Prostate gland (tissue), 2 donors: ENCODE results near the gene PDIA3.

ENCODE experiments used
- POLR2A ChIP-seq: fragments of 450-650 bp; IDR thresholded peaks from one replicate; pipeline ENCODE4 v1.6.1; 2016; ENCODE audit warnings: antibody characterized with exemption, mild to moderate bottlenecking
- POLR2AphosphoS5 ChIP-seq: sonication (generic); formaldehyde crosslinking; IDR thresholded peaks from one replicate; pipeline ENCODE4 v1.6.1; 2017; ENCODE audit warnings: antibody characterized with exemption
- TF ChIP-seq, protein P1 (sequence below), 4 experiments: fragments of 200-600 bp in 2 of 4; fragments of 450-650 bp in 2 of 4; sonication (generic) in 2 of 4; IDR thresholded peaks; 1 replicate in 3 of 4; 2 replicates in 1 of 4; pipeline ENCODE4 v1.5.1; 2016 to 2019; ENCODE audit warnings: antibody characterized with exemption in 4 of 4, mild to moderate bottlenecking in 2 of 4, moderate library complexity in 2 of 4

DNA sequence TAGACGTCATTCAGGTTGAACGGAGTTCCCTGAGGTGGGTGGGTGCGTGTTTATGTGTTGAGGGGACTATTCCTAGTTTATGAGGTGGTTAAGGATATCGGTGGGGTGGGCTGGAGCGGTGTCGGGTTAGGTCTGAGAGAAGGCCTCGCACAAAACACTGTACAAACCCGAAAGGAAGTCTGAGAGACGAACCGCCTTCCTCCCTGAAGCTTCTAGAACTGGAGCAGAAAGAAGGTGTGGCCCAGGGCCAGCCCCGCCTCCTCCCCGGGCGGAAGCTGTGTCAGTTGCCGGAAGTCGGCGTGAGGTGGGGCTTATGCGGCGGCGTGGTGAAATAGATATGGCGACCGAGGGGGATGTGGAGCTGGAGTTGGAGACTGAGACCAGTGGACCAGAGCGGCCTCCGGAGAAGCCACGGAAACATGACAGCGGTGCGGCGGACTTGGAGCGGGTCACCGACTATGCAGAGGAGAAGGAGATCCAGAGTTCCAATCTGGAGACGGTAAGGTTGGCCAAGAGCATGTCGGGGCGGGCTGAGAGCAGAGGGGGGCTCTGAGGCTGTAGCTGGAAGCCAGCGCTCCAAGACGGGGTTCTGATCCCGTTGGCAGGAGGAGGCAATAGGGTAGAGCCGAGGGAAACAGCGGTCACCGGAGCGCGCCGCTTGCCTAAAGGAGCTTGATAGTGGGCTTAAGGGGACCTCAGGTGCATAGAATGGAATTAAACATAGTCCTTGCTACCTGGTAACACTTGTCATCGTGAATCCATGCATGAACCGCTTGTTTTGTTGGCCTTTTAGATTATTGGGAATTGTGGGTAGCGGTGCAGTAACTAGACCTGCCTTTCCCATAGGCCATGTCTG lies 54.3 kb downstream of the PDIA3 start, which contains the start of gene HYPK:
- TF ChIP-seq, protein P1, sequence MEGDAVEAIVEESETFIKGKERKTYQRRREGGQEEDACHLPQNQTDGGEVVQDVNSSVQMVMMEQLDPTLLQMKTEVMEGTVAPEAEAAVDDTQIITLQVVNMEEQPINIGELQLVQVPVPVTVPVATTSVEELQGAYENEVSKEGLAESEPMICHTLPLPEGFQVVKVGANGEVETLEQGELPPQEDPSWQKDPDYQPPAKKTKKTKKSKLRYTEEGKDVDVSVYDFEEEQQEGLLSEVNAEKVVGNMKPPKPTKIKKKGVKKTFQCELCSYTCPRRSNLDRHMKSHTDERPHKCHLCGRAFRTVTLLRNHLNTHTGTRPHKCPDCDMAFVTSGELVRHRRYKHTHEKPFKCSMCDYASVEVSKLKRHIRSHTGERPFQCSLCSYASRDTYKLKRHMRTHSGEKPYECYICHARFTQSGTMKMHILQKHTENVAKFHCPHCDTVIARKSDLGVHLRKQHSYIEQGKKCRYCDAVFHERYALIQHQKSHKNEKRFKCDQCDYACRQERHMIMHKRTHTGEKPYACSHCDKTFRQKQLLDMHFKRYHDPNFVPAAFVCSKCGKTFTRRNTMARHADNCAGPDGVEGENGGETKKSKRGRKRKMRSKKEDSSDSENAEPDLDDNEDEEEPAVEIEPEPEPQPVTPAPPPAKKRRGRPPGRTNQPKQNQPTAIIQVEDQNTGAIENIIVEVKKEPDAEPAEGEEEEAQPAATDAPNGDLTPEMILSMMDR (IDR thresholded peaks at IDR 0.05): peak in 1 of 4 experiments; percentile 19
- peak; percentile 99 for TF ChIP-seq POLR2AphosphoS5
- TF ChIP-seq POLR2A: peak; percentile 87
